ENCODE data around the gene DAPK1. TPM values are rescaled to one million over a fixed set of nuclear protein-coding genes. Genes with fewer than 3 reads are reported as not detected.

The DAPK1 gene
- total and polyA plus RNA-seq, 2 donors (not counting 1 experiment from before 2014, with no cell fraction given) = 1.7 to 2.8 TPM

DNA sequence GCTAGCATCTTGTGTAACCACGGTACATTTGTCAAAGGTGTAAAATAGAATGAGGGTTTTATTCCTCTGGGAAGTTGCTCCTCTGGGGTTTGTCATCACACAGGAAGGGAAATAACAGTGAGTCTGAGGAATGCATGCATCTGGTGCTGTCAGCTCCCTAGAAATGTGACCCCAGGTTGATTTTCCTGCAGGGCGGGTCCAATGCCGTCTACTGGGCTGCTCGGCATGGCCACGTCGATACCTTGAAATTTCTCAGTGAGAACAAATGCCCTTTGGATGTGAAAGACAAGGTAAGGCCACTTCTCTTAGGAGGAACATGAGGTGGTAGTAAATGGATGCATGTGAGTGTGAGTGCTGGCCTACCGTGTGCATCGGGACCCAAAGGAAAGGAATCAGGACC lies 149.4 kb downstream of the DAPK1 start:
- Histone ChIP-seq H3K79me2 (ENCODE audit: control insufficient read depth, insufficient read depth, low read length) (no peaks in the 10 kb centered on the region), H3K36me3 (replicated peaks in 1 of 2; ENCODE audit: control extremely low read depth in 1 of 2, control insufficient read depth in 1 of 2, extremely low read depth in 1 of 2, insufficient read depth in 2 of 2, low read length in 1 of 2) (no peaks in the 10 kb centered on the region), H3K4me1 (ENCODE audit: control insufficient read depth in 2 of 2, insufficient read depth in 2 of 2, low read length in 2 of 2) (no peaks in the 10 kb centered on the region), H3K27ac (ENCODE audit: low read length in 2 of 2) (no peak overlapping the region), H3K9ac (ENCODE audit: low read length) (no peak overlapping the region), H2AFZ (ENCODE audit: insufficient read depth, low read depth, low read length, poor library complexity, severe bottlenecking) (no peak overlapping the region), H3K27me3 (replicated peaks in 1 of 4; ENCODE audit: control extremely low read depth in 1 of 4, control insufficient read depth in 3 of 4, insufficient read depth in 4 of 4, low read length in 3 of 4) (no peaks in the 10 kb centered on the region), H4K20me1 (ENCODE audit: control insufficient read depth, insufficient read depth, low read length, poor library complexity, severe bottlenecking) (no peaks in the 10 kb centered on the region), H3K4me2 (replicated peaks; ENCODE audit: low read depth, low read length, poor library complexity, severe bottlenecking) (no peak overlapping the region), H3K9me3 (ENCODE audit: control extremely low read depth in 1 of 3, control insufficient read depth in 2 of 3, insufficient read depth in 1 of 3, low read length in 2 of 3) (no peaks in the 10 kb centered on the region), H3K4me3 (ENCODE audit: control extremely low read depth in 1 of 5, extremely low read depth in 1 of 5, insufficient read depth in 1 of 5, low read depth in 2 of 5, low read length in 4 of 5) (no peak overlapping the region)
- ChIA-PET CTCF (no interaction called here), POLR2A (no interaction called here)
- Mint-ChIP-seq H3K27me3 (no peaks in the 10 kb centered on the region), H3K27ac (no peak overlapping the region), H3K9me3 (ENCODE audit: insufficient read depth) (no peaks in the 10 kb centered on the region), H3K4me3 (no peak overlapping the region), H3K4me1 (no peaks in the 10 kb centered on the region)
- TF ChIP-seq, protein P1, sequence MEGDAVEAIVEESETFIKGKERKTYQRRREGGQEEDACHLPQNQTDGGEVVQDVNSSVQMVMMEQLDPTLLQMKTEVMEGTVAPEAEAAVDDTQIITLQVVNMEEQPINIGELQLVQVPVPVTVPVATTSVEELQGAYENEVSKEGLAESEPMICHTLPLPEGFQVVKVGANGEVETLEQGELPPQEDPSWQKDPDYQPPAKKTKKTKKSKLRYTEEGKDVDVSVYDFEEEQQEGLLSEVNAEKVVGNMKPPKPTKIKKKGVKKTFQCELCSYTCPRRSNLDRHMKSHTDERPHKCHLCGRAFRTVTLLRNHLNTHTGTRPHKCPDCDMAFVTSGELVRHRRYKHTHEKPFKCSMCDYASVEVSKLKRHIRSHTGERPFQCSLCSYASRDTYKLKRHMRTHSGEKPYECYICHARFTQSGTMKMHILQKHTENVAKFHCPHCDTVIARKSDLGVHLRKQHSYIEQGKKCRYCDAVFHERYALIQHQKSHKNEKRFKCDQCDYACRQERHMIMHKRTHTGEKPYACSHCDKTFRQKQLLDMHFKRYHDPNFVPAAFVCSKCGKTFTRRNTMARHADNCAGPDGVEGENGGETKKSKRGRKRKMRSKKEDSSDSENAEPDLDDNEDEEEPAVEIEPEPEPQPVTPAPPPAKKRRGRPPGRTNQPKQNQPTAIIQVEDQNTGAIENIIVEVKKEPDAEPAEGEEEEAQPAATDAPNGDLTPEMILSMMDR (IDR thresholded peaks at IDR 0.05) = no peak
- WGBS (ENCODE audit: insufficient coverage) = 97% methylated on average over 7 of the region's 8 CpGs
- DNase-seq (no peak), ATAC-seq (ENCODE audit: low read depth) (no peak)
- intact Hi-C loops (cut with micrococcal nuclease) = no loop called here

DNA sequence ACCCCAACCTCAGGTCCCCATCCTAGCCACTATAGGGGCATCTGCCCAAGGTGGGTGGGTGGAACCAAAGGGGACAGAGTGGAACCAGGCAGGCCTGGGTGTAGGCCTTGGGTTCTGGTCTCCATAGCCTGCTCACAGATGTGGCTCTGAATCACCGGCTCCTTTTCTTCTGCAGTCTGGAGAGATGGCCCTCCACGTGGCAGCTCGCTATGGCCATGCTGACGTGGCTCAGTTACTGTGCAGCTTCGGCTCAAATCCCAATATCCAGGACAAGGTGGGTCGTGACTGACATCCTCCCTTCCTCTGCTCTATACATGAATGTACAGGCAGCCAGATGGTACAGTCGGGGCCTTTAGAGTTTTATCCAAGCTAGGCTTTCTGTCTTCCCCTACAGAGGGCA lies 150.9 kb downstream of the DAPK1 start:
- Mint-ChIP-seq H3K27me3 (no peaks in the 10 kb centered on the region), H3K9me3 (ENCODE audit: insufficient read depth) (no peaks in the 10 kb centered on the region), H3K4me1 (no peaks in the 10 kb centered on the region), H3K4me3 (no peak overlapping the region), H3K27ac (no peak overlapping the region)
- Histone ChIP-seq H3K27ac (ENCODE audit: low read length in 2 of 2) (no peak overlapping the region), H2AFZ (ENCODE audit: insufficient read depth, low read depth, low read length, poor library complexity, severe bottlenecking) (no peak overlapping the region), H3K9ac (ENCODE audit: low read length) (no peak overlapping the region), H3K4me2 (replicated peaks; ENCODE audit: low read depth, low read length, poor library complexity, severe bottlenecking) (no peak overlapping the region), H3K4me3 (ENCODE audit: control extremely low read depth in 1 of 5, extremely low read depth in 1 of 5, insufficient read depth in 1 of 5, low read depth in 2 of 5, low read length in 4 of 5) (no peak overlapping the region), H4K20me1 (ENCODE audit: control insufficient read depth, insufficient read depth, low read length, poor library complexity, severe bottlenecking) (no peaks in the 10 kb centered on the region), H3K79me2 (ENCODE audit: control insufficient read depth, insufficient read depth, low read length) (no peaks in the 10 kb centered on the region), H3K36me3 (replicated peaks in 1 of 2; ENCODE audit: control extremely low read depth in 1 of 2, control insufficient read depth in 1 of 2, extremely low read depth in 1 of 2, insufficient read depth in 2 of 2, low read length in 1 of 2) (no peaks in the 10 kb centered on the region), H3K9me3 (ENCODE audit: control extremely low read depth in 1 of 3, control insufficient read depth in 2 of 3, insufficient read depth in 1 of 3, low read length in 2 of 3) (no peaks in the 10 kb centered on the region), H3K4me1 (ENCODE audit: control insufficient read depth in 2 of 2, insufficient read depth in 2 of 2, low read length in 2 of 2) (no peaks in the 10 kb centered on the region), H3K27me3 (replicated peaks in 1 of 4; ENCODE audit: control extremely low read depth in 1 of 4, control insufficient read depth in 3 of 4, insufficient read depth in 4 of 4, low read length in 3 of 4) (no peaks in the 10 kb centered on the region)
- TF ChIP-seq EZH2 (IDR thresholded peaks at IDR 0.05; ENCODE audit: borderline replicate concordance, insufficient read depth, low read depth, low read length, poor library complexity, severe bottlenecking) = no peak
- TF ChIP-seq, protein P1 (IDR thresholded peaks at IDR 0.05) = no peak
- ChIA-PET POLR2A (no interaction called here), CTCF (no interaction called here)
- ATAC-seq (ENCODE audit: low read depth) (no peak), DNase-seq (no peak)
- intact Hi-C loops (cut with micrococcal nuclease) = no loop called here
- WGBS (ENCODE audit: insufficient coverage) = 89% methylated on average over 4 of the region's 7 CpGs
